GM13976 (cell line): Measurements from ENCODE around the gene TTLL7.
"Not testable (repeated sequence)": the region's sequence is repeated elsewhere in the genome, so short reads cannot be mapped to it uniquely, and the experiment has no call there.

Experiments used
- DNase-seq: peaks from one replicate; pipeline ENCODE4 v3.0.0; 2012; ENCODE audit warnings: low spot score
- in situ Hi-C: fragments of 300-500 bp; cut with MboI; formaldehyde crosslinking; loops from one replicate; pipeline ENCODE4 v1.12.0; 2022; ENCODE audit warnings: low sequenced_read_pairs, mixed read lengths, inconsistent platforms; ENCODE audit not compliant: unreplicated experiment
- TF ChIP-seq, protein P1 (sequence below): IDR thresholded peaks from 2 replicates; pipeline ENCODE4 v1.5.1; 2012; ENCODE audit warnings: borderline replicate concordance, mild to moderate bottlenecking; ENCODE audit not compliant: insufficient read depth; ENCODE audit errors: extremely low read depth, missing control alignments, control extremely low read depth

The TTLL7 gene

DNA sequence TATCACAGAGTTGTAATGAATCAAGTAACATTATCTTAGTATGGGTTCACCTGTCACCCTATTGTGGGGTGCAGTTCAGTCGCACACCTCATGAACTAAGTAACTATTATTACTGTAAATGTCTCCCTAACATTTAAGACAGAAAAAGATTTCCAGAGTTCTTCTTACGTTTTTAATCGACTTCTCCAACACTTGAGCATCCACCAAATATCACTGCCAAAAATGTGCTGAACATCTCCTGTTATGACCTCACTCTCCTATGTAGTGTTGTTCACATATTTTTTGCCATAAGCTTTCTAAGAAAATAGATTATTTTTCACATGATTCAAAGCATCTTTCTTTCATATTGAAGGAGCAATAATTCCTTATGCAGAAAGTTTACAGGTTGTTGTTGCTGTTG, 1.3 kb downstream of the TTLL7 start:
- DNase-seq, result no peak
- TF ChIP-seq, protein P1, sequence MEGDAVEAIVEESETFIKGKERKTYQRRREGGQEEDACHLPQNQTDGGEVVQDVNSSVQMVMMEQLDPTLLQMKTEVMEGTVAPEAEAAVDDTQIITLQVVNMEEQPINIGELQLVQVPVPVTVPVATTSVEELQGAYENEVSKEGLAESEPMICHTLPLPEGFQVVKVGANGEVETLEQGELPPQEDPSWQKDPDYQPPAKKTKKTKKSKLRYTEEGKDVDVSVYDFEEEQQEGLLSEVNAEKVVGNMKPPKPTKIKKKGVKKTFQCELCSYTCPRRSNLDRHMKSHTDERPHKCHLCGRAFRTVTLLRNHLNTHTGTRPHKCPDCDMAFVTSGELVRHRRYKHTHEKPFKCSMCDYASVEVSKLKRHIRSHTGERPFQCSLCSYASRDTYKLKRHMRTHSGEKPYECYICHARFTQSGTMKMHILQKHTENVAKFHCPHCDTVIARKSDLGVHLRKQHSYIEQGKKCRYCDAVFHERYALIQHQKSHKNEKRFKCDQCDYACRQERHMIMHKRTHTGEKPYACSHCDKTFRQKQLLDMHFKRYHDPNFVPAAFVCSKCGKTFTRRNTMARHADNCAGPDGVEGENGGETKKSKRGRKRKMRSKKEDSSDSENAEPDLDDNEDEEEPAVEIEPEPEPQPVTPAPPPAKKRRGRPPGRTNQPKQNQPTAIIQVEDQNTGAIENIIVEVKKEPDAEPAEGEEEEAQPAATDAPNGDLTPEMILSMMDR, result no peak
- in situ Hi-C loops, result no loop called here

DNA sequence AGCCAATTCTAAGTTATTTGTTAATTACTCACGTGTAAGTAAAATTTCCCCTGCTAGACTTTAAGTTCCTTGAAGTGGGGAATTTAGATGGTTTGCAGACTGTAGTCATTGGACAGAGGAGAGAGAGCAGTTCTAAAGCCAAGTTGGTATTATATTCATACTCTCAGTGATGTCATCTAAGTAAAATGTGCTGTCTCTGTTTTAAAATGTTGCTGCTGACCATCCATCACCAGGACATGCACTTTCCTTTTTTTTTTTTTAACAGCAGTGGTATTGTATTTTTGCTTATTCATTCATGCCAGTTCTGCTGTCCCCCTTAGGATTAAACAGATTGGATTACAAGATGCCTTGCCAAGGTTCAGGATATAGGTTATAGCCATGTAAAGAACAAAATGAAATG, 2.3 kb downstream of the TTLL7 start:
- TF ChIP-seq, protein P1, result no peak
- DNase-seq, result no peak
- in situ Hi-C loops, result no loop called here

DNA sequence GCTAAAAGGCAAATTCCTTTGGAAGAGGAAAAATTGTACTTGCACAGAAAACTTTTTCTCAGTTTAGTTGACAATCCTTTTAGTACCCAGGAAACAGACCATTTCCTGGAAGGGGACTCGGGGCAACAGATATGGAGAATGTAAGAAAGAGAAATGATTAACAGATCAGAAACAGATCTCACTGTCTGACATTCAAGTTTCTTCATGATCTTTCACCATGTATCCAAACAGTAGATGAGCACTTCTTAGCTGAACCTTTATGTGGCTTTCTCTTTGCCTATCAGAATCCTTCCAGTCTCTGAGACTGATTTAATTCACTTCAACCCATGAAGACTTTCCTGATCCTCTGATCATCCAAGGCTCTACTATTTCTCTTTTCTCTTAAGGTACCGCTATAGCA, 2.7 kb downstream of the TTLL7 start:
- in situ Hi-C loops, result no loop called here
- TF ChIP-seq, protein P1, result no peak
- no peak for DNase-seq

DNA sequence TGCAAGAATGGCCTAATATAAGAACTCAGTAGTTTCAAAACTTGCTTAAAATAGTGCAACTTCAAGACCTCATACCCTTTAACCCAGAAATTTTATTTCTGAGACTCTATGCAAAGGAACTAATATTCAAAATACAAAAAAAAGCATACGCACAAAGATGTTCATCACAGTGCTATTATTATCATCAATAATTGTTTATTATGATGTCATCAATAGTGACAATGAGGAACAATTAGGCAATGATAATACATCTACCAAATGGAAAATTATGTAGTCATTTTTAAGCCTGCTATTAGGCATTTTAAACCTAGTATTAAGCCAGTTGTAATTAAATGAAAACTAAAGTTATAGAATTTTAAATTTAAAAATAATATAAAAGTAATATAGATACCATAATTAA, 3.3 kb downstream of the TTLL7 start:
- in situ Hi-C loops, result no loop called here
- DNase-seq, result no peak
- TF ChIP-seq, protein P1, result no peak

DNA sequence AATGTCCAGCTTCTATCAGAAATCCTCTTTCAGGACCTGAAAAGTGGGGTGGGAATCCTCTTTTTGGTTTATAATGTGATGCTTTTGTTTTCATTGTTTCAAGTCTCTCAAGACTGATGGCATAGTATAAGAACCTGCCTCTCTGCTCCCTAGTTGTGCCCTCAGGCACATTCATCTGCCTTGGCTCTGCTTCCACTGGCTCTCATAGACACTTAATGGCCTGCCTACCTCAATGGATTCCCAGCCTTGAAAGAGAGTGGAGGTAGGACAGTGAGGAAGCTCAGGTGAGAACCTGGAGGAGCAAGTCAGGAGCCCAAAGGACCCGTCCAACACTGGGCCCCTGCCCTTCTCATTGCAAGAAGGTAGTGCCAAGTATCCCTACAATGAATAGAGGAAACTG, 4.8 kb downstream of the TTLL7 start:
- TF ChIP-seq, protein P1, result no peak
- no peak for DNase-seq
- in situ Hi-C loops, result no loop called here

DNA sequence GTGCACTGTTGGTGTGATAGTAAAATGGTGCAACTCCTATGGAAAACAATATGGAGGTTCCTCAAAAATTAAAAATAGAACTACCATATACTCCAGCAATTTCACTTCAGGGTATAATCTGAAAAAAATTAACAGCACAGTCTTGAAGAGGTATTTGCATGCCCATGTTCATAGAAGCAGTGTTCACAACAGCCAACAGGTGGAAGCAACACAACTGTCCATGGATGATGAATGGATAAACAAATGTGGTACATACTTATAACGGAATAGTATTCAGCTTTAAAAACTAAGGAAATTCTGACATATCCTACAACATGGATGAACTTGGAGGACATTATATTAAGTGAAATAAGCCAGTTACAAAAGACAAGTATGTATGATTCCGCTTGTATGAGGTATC, 8.2 kb downstream of the TTLL7 start:
- in situ Hi-C loops, result no loop called here
- no peak for DNase-seq
- TF ChIP-seq, protein P1, result no peak

DNA sequence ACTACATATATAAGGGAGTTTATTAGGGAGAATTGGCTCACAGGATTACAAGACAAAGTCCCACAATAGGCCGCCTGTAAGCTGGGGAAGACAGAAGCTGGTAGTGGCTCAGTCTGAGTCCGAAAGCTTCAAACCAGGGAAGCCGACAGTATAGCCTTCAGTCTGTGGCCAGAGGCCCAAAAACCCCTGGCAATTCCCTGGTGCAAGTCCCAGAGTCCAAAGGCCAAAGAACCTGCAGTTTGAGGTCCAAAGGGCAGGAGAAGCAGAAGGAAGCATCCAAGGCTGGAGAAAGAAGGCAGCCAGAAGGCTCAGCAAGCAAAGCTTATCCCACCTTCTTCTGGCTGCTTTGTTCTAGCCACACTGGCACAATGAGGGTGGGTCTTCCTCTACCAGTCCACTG, 13.9 kb downstream of the TTLL7 start:
- in situ Hi-C loops, result no loop called here
- TF ChIP-seq, protein P1, result no peak
- DNase-seq, result no peak

DNA sequence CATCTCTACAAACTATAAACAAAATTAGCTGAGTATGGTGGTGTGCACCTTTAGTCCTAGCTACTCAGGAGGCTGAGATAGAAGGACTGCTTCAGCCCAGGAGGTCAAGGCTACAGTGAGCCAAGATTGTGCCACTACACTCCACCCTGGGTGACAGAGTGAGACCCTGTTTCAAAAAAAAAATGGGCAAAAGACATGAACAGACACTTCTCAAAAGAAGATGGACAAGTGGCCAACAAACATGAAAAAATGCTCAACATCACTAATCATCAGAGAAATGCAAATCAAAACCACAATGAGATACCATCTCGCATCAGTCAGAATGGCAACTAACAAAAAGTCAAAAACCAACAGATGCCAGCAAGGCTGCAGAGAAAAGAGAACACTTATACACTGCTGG, 15.0 kb downstream of the TTLL7 start:
- DNase-seq, in situ Hi-C loops: not testable (repeated sequence)
